GM19324 (cell line): Measurements from ENCODE around the gene FTO.

ENCODE experiments used
- ATAC-seq: cut with Tn5 transposase; IDR thresholded peaks from one replicate; pipeline ENCODE4 v1.9.1; 2021; ENCODE audit warnings: mild to moderate bottlenecking, moderate library complexity; ENCODE audit not compliant: unreplicated experiment, low FRiP score

FTO gene

DNA sequence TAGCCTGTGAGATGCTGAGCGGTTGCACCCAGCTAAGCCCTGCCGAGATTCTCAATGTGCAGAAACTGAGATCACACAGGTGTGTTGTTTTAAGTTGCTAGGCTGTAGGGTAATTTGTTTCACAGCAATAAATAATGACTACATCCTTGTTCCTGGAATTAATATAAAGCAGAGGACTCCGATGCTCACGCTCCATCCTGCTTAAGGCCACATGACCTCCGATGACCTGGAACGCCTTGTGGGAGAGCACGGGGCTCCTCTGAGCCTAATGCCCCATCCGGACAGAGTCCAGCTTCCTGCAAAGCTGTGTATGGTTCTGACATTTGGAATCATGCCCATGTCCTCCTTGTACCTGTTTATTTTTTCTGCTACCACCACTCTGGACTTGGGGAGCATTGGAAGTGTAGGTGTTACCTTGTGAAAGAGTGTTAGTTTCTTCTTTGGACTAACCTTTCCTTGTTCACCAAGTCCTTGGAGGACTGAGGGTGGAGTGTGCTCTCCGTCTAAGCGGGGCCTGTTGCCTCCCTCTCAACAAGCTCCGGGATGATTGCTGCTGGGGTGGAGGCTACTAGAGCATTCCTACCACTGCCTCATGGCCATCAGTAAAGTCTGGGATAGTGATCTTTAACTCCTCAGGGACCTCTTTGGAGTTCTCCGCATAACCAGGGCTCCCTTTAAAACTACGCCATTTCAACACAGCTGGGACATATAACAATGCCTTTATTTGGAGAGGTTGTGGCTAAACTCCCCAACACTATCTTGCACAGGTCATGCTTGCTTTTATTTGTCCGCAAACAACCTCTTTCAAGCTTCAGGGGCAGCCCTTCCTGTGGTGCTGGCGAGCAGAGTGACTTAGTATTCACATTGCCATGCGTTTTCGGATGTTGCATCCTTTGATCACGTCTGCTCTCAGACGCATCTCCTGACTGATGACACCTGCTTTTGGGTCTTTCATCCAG is 457.3 kb downstream of the FTO start:
- no peak for ATAC-seq

DNA sequence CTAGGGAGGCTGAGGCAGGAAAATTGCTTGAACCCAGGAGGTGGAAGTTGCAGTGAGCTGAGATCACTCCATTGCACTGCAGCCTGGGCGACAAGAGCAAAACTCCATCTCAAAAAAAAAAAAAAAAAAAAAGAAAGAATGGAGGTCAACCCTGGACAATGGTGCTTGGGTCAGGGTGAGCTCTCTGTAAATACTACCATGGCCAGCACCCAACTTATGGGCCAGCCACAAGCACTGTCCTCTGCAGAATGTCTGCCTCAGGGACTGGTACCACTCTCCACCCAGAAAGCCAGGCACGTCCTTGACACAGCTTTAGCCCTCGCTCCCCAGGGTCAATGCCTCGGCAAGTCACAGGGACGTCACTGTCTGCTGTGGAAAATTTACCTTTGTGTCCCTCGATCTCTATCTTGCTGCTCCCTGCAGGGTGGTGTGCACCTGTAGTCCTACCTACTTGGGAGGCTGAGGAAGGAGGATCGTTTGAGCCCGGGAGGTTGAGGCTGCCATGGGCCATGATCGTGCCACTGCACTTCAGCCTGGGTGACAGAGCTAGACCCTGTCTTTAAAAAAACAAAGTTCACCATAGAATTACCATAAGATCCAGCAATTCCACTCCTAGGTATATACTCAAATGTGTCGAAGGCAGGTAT is 459.4 kb downstream of the FTO start:
- ATAC-seq = no peak

DNA sequence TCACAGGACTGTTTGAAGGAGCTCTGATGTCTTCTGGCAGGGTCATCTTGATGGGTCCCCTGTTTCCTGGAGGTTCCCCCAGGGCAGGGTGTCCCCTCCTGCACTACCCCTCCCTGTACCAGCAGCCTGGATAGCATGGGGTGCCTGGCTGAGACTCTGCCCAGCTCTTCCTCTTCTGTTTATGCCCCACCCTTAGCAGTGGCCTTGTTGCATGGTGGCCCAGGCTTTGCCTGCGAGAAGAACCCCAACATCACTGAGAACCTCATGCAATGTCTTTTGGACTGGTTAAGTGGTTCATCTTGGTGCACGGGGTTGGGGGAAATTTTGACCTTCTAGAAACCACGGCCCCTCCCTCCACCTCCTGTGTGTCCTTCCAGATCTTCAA is 460.8 kb downstream of the FTO start:
- ATAC-seq = no peak

DNA sequence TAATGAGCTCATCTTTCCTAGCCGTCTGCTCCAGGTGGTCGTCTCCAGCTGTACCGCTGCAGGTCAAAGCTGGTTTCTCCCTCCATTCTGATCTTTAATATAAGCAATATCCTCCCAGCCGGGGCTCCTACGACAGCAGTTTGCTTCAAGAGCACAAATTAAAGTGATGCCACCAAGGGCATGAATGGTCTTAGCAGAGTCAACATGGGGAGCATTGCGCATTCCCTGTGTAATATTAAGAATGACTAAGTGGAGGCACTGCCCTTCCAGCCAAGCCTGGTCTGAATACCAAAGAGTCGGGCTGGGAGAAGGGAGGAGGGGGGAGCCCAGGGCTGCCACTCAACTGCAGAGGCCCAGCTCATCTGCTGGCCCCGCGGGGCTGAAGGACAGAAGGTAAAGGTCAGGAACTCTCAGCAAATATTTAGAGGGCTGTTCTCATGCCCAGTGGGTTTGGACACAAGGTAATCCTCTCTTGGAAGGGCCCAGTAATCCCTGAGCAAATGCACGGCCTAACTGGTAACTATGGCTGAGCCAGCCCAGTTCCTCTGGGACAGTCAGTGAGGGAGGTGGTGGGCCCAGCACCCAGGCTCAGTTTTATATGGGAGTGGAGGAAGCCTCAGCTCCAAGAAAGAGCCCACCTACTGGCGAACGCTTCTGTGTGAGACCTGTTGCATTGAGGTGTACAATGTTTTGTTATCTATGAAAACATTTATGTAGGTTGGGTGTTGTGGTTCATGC is 461.4 kb downstream of the FTO start:
- no peak for ATAC-seq

DNA sequence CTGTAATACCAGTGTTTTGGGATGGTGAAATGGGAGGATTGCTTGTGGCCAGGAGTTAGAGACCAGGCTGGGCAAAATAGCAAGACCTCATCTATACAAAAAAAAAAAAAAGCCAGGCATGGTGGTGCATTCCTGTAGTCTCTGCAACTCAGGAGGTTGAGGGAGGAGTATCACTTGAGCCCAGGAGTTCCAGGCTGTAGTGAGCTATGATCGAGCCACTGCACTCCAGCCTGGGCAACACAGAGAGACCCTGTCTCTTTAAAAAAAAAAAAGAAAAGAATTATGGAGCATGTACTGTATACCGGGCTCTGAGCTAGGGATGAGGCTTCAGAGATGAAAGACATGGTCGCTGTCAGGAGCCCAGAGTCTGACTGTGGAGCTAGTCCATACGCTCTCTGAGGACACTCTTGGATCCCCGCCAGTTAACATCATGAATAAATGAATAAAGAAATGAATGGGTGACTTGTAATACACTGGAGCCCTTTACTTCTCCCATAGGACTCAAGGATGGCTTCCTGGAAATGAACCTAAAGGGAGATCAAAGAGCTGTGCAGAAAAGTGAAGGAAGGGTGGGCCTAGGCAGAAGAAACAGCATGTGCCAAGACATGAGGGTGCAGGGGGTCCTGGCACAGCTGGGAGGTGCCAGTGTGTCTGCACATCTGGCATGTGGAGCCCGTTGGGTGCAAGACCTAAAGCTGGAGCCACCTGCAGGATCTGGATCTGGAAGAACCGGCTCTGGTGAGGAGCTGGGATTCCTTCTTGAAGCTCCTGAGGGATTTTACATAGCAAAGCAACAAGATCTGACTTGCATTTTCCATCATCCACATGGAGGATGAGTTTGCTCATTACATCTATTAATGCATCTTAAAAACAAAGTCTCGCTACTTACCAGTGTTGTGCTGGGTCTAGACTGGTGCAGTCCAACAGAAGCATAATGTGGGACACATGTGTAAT is 462.2 kb downstream of the FTO start:
- ATAC-seq = no peak

DNA sequence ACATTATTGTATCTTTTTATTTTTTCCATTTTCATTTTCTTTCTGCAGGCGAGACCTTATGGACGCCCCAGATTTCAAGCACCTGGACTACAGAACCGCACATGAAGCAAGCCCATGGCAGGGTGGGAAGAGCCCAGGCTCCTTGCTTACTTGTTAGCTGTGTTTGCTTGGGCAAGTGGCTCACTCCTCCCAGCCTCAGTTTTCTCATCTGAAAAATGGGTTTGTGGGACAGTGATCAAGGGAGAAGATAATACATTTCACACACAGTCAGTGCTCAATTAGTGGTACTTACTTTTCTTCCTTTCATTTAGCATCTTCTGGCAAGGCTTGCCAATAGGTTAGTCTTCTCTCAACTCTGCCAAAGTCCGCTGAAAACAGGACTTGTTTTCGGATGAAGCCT is 465.2 kb downstream of the FTO start:
- ATAC-seq = no peak

GRCh38 chr16:54171626-54172537 is 467.9 kb downstream of the FTO start:
- ATAC-seq = no peak

GRCh38 chr16:54173490-54173889 is 469.5 kb downstream of the FTO start:
- no peak for ATAC-seq

DNA sequence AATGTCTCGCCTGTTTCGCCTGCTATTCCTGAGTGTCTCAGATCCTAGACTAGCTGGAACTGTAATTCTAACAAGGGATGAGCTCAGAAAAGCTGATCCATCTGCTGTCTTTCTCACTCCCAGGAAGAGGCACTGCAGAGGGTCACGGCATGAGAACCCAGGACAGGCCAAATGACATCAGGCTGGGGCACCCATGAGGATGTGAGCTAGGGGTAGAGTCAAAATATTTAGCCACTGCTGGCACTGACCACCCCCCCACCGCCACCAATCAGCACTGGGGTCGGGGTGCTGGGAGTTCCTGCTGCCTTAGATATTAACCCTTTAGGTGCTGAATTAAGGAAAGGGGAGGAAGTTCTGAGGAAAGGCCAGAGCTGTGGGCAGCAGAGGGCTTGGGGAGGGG is 470.2 kb downstream of the FTO start:
- no peak for ATAC-seq

GRCh38 chr16:54174750-54175149 is 470.8 kb downstream of the FTO start:
- ATAC-seq = no peak

- no peak for ATAC-seq
These were observed 471.2 kb downstream of the FTO start for GRCh38 chr16:54175169-54175551.

DNA sequence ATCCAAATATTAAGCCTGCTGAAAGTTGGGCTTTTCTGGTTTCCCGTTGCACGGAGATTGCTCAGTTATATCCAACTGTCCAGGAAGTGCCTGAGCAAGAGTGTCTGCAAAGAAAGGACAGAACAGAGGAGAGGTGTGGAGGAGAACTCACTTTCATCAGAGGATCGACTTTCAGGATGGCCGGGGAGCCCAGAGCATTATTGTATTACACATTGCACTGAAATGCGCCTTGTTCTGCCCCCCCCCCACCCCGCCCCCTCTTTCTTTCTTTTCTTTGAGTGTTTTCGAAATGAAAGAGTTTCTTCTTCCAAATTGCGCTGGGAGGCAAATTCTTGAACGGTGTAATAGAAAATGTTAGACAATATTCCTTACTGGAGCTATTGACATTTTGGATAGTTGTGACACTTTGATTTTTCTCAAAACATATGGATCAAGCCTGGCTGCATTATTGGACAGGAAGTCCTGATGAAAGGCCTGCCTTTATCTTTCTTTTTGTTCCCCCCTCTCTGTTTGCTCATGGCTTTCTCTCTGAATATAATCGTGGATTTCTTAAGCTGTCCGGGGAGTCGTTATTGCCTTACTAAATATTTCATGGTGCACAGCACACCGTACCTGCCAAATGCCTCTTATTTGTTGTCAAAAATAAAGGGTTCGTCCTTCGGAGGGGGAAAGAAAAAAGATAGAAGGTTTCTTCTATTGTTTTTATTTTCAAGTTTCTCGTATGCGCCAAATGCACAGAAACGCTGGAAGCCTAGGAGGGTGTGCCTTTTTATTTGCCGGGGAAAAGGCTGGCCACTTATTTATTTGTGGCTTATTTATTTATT is 471.8 kb downstream of the FTO start:
- ATAC-seq = no peak

DNA sequence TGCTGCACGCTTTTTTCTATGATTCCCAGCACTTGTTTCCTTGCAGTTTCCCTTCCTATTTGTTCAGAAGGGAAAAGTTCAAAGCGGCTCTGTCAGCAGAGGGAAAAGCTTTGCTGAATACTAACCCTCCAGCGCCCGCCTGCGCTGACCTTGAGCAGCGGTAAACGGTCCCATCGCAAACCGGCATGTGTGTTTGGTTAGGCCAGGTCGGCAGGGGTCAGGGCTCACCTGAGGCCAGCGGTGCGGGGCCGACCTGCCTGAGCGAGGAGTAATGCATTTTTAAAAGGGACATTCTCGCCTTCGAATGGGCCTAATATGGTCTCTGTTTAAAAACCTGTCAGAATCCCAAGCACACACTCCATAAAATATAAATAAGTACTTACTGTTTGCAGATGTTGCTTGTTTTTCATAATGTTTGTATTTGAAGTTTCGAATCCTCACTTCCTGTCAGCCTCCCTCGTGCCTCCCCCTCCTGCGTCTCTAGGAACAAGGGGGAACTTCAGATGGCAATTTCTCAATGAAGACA is 472.5 kb downstream of the FTO start:
- no peak for ATAC-seq

- ATAC-seq = no peak
These were observed 473.3 kb downstream of the FTO start for GRCh38 chr16:54177052-54177861.

GRCh38 chr16:54177862-54178477 is 474.0 kb downstream of the FTO start:
- no peak for ATAC-seq

GRCh38 chr16:54178478-54178976 is 474.6 kb downstream of the FTO start:
- ATAC-seq = no peak
